PC-3 (cell line): Measurements from ENCODE around the gene C19orf25. TPM values are rescaled to one million over a fixed set of nuclear protein-coding genes. Genes with fewer than 3 reads are reported as not detected.

Source experiments
- ATAC-seq: fragments of 200-7000 bp; cut with Tn5 transposase; 2 replicates; pipeline ENCODE4 v1.9.1; 2020; ENCODE audit warnings: mild to moderate bottlenecking, moderate library complexity
- BruUV-seq: library from RNA; stranded (reverse); fragments of 400-500 nt; replicated peaks from 2 replicates; lab custom pipeline; 2021; lab: Mats Ljungman, UMichigan
- CTCF ChIA-PET: fragments of 300-600 bp; sonication (Branson Sonifier 250); formaldehyde crosslinking; loops from one replicate; lab custom pipeline; 2022; ENCODE audit warnings: antibody characterized with exemption; lab: Charles Lee
- POLR2A ChIA-PET: fragments of 300-600 bp; sonication (Branson Sonifier 250); formaldehyde crosslinking; loops from one replicate; lab custom pipeline; 2022; ENCODE audit warnings: antibody characterized with exemption; ENCODE audit not compliant: unreplicated experiment; lab: Charles Lee
- DNase-seq: peaks from one replicate; pipeline ENCODE4 v3.0.0-alpha.2; 2015
- H2AFZ ChIP-seq: fragments of 300-600 bp; sonication (generic); 2 replicates; pipeline ENCODE4 v1.6.0; 2016; ENCODE audit warnings: antibody characterized with exemption, low read length
- H3F3A ChIP-seq: fragments of 300-600 bp; sonication (generic); one replicate; pipeline ENCODE4 v1.6.0; 2017; ENCODE audit warnings: antibody characterized with exemption, low read length, control low read depth, mild to moderate bottlenecking; ENCODE audit not compliant: unreplicated experiment
- H3K27ac ChIP-seq: fragments of 300-600 bp; sonication (generic); 2 replicates; pipeline ENCODE4 v1.5.1; 2016; ENCODE audit warnings: mild to moderate bottlenecking, low read length
- H3K27me3 ChIP-seq: fragments of 300-600 bp; sonication (generic); 2 replicates; pipeline ENCODE4 v1.6.1; 2016; ENCODE audit warnings: low read length, mixed read lengths
- H3K36me3 ChIP-seq: fragments of 300-600 bp; sonication (generic); 2 replicates; pipeline ENCODE4 v1.6.1; 2016; ENCODE audit warnings: low read depth, mixed run types, low read length, mixed read lengths
- H3K4me1 ChIP-seq: fragments of 300-600 bp; sonication (generic); 2 replicates; pipeline ENCODE4 v1.5.1; 2016; ENCODE audit warnings: low read length; ENCODE audit not compliant: insufficient read depth
- H3K4me2 ChIP-seq: fragments of 300-600 bp; sonication (generic); 2 replicates; pipeline ENCODE4 v1.6.0; 2016; ENCODE audit warnings: low read length
- H3K4me3 ChIP-seq: fragments of 300-600 bp; sonication (generic); 2 replicates; pipeline ENCODE4 v1.5.1; 2016; ENCODE audit warnings: mild to moderate bottlenecking, low read length, mixed read lengths
- H3K79me2 ChIP-seq: fragments of 300-600 bp; sonication (generic); 2 replicates; pipeline ENCODE4 v1.6.1; 2017; ENCODE audit warnings: low read length, mixed read lengths
- H3K9ac ChIP-seq: fragments of 300-600 bp; sonication (generic); 2 replicates; pipeline ENCODE4 v1.6.0; 2016; ENCODE audit warnings: mild to moderate bottlenecking, low read length
- H3K9me2 ChIP-seq: fragments of 300-600 bp; sonication (generic); replicated peaks from 2 replicates; pipeline ENCODE4 v1.6.1; 2016; ENCODE audit warnings: mixed run types, low read length, mixed read lengths
- H3K9me3 ChIP-seq: fragments of 300-600 bp; sonication (generic); 2 replicates; pipeline ENCODE4 v1.6.1; 2016; ENCODE audit warnings: low read length, mixed read lengths
- H4K20me1 ChIP-seq: fragments of 300-600 bp; sonication (generic); 2 replicates; pipeline ENCODE4 v1.6.1; 2016; ENCODE audit warnings: low read length, mixed read lengths
- CTCF ChIP-seq: fragments of 300-600 bp; sonication (generic); conservative IDR thresholded peaks from 2 replicates; pipeline ENCODE4 v1.5.1; 2017; ENCODE audit warnings: antibody characterized with exemption, low read depth, mild to moderate bottlenecking, low read length
- EZH2 ChIP-seq: fragments of 300-600 bp; sonication (generic); IDR thresholded peaks from one replicate; pipeline ENCODE4 v1.6.1; 2017; ENCODE audit warnings: antibody characterized with exemption, mild to moderate bottlenecking, low read length; ENCODE audit not compliant: unreplicated experiment
- EZH2phosphoT487 ChIP-seq: fragments of 300-600 bp; sonication (generic); IDR thresholded peaks from 2 replicates; pipeline ENCODE4 v1.6.1; 2018; ENCODE audit warnings: mild to moderate bottlenecking, antibody characterized with exemption, low read length, borderline replicate concordance
- intact Hi-C: fragments of 100-400 bp; cut with micrococcal nuclease; formaldehyde crosslinking; loops from 2 replicates; pipeline ENCODE4 v1.9.0; 2023
- total RNA-seq: library from RNA; depleted of rRNA; stranded (reverse); fragments of >200 nt; gene quantifications from 2 replicates; pipeline ENCODE4 v1.2.3, GENCODE V29; 2014

Gene C19orf25
- total RNA-seq, 1 experiment from 2014 or later: 45.0 TPM

GRCh38 chr19:1445185-1445931 is 33.7 kb downstream of the C19orf25 start:
- BruUV-seq: no TSS peak
- peak overlapping the region; percentile 63 for H3K4me3 ChIP-seq
- peak overlapping the region; percentile 37; the same call in 1 of the 2 replicates for H2AFZ ChIP-seq

GRCh38 chr19:1441677-1442438 is 37.2 kb downstream of the C19orf25 start:
- Histone ChIP-seq H3K4me3 (no peak overlapping the region), H3K9ac (no peak overlapping the region), H3K79me2 (peaks cover 37% of the 10 kb centered on the region), H3K4me2 (peak overlapping the region; percentile 95; the same call in 1 of the 2 replicates), H3K27ac (no peak overlapping the region), H3K27me3 (no peaks in the 10 kb centered on the region), H3K4me1 (peaks cover 19% of the 10 kb centered on the region), H3K9me2 (no peaks in the 10 kb centered on the region), H2AFZ (no peak overlapping the region), H3K36me3 (peaks cover 30% of the 10 kb centered on the region), H3F3A (peaks cover 6% of the 10 kb centered on the region), H4K20me1 (peaks cover 31% of the 10 kb centered on the region), H3K9me3 (no peaks in the 10 kb centered on the region)
- CTCF ChIA-PET: no interaction called here
- DNase-seq (no peak), ATAC-seq (no peak)
- no peak for TF ChIP-seq EZH2phosphoT487
- no peak for TF ChIP-seq EZH2
- no peak for TF ChIP-seq CTCF
- intact Hi-C loops: no loop called here
- POLR2A ChIA-PET: no interaction called here
- BruUV-seq: no TSS peak

More at GRCh38 chr19:1445185-1445931, 33.7 kb downstream of the C19orf25 start:
- 0 out of 2 replicates have a peak overlapping the region, but pooled peaks have one; percentile 13 for H3K27ac ChIP-seq
- peaks cover 17% of the 10 kb centered on the region for H3K4me1 ChIP-seq
- H3K27me3 ChIP-seq: no peaks in the 10 kb centered on the region
- H3K9me2 ChIP-seq: no peaks in the 10 kb centered on the region
- H3F3A ChIP-seq: peaks cover 6% of the 10 kb centered on the region
- no peaks in the 10 kb centered on the region for H3K9me3 ChIP-seq
- intact Hi-C loops: no loop called here
- ChIA-PET POLR2A (no interaction called here), CTCF (interaction anchor here (1.3 kb wide), 1 partner anchor 22 kb away, joined by 3 read pairs; no protein-coding TSS in a partner anchor)
- H3K4me2 ChIP-seq: peak overlapping the region; percentile 78
- peak; percentile 74 for DNase-seq
- H4K20me1 ChIP-seq: peaks cover 19% of the 10 kb centered on the region
- TF ChIP-seq CTCF (peak; percentile 75), EZH2phosphoT487 (no peak)
- peaks cover 15% of the 10 kb centered on the region for H3K79me2 ChIP-seq
- peak; percentile 80 for ATAC-seq
- peaks cover 22% of the 10 kb centered on the region for H3K36me3 ChIP-seq
- H3K9ac ChIP-seq: no peak overlapping the region; the same call in 1 of the 2 replicates
